HG03095 (cell line): ENCODE measurements around the gene SMIM30.
A peak's percentile ranks its signal among the peaks of the same experiment; 100 is the strongest.

Source experiments
- ATAC-seq: cut with Tn5 transposase; IDR thresholded peaks from one replicate; pipeline ENCODE4 v1.9.1; 2021; ENCODE audit warnings: moderate library complexity; ENCODE audit not compliant: unreplicated experiment

SMIM30 gene

DNA sequence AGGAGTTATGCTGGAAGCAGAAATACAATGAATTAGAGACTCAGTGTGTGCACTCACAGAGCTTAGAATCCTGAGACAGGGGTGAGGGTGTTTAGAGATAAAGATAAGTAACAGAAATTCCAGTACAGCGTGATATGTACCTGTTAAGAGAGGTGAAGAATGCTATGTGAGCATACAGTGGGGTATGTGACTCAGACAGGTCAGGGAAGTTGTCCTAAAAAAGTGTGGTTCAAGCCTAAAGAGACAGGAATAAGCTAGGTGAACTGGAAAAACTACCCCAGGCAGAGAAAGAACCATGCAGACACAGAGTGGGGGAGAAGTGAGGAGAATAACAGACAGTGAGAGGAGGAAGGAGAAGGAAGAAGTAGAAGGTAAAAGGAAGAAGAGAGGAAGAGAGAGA, 8.6 kb downstream of the SMIM30 start:
- ATAC-seq, result no peak

DNA sequence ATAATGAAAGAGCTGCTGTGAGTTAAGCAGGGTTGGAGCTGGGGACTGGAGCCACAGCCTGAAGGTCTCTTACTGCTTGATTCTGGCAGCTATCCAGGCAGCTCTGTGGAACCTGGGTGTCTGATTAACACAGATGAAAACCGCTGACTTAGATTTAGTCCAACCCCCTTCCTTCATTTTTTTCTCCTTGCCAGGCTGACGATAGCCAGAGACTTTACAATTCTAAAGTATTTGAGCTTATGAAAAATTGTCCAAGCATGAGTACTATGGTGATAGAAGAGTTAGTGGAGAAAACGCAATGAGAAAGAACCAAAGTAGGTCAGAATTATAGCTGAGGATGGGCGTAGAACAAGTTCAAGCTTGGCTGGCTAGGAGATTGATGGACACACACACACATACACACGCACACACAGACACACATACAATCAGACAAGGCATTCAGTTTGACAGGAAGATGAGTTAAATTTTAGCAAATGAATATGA, 18.2 kb downstream of the SMIM30 start:
- ATAC-seq, result no peak

DNA sequence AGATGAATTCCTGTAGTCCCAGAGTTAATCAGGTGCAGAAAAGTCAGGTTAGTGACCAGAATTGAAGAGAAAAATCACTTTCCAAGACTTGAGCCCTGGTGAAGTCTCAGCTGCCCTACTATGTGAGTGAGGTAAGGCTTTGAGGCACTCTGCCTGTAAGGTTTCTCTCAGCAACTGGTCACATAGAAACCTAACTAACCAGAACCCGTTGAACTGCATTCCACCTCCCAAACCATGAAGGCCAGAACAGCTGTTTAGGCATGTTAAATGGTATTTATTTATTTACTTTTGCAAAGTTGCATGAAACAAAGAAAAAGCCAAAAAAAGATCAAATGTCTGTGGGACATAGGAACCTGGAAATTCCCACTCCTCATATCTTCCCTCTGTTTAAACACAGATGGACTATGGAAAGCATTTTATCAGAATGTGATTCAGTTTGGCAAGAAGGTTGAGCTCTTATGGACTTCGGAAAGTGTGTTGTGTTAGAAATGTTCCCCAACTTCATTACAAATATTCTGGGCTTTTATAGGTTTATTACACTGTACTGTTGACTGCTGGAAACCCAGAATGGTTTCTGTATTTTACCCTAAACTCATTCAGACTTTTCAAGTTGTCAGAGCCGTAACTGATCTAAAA, 19.0 kb downstream of the SMIM30 start:
- ATAC-seq, result no peak

DNA sequence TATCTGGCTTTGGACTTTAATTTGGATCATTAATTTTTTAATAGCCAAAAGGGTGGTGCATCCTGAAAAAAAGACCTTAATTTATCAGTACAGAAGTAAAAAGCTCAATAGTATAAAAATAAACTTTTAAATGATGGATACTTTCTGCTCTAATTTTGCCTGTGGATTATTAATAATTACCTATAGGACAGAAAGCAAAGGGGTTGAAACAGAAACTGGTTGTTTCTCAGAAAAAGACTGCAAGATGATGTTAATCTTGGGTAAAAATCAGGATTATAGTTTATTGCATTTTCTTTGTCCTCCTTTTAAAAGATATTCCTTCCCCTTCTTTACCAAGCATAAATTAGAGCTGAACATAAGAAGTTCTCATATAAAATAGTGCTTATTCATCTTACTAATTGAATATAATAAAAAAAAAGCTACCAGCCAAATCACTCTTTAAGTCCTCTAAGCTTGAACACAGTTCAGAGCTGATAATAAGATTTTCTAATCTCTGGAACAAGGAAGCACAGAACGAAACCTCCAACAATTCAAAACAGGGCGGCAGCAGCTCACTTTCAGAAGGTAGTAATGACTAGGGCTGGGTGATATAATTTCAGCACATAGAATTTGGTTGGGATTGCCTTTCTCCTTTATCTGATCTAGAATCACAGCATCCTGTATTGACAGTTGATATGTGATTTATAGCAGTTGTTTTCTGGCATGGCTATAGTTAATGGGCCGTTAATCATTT, 23.7 kb downstream of the SMIM30 start:
- ATAC-seq, result no peak

DNA sequence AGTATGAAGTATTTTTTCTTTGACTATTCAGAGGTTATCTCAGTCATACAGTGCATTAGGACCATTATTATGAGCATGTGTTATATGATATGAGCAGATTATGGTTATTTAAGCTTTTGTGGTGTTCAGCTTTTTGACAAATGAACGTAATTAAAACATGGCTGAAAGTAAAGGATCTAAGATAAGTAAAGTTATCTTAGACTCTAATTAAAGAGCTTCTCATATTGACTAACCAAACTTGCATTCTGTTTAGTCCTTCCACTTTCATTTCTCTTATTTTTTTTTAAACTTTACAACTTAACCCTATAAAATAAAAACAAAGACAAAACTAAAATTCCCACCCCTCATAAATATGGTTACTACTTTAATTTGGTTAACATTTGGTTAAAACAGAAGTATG, 24.8 kb downstream of the SMIM30 start:
- no peak for ATAC-seq

DNA sequence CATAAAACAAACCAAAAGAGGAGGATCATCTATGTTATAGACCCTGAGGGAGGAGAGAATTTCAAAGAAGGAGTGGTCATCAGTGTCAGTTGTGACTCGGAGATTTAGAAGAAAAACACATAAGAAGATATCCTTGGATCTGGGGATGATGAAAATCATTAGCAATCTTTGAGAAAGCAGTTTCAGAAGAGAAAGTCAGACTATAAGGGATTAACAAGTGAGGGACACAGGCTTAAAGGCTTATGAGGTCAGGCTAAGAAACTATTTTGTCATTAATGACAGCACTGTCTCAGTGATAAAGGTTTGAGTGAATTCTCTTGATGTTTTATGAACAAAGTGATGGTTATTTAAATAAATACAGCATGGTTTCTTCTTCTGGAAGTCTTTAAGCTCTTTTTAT, 25.6 kb downstream of the SMIM30 start:
- no peak for ATAC-seq

DNA sequence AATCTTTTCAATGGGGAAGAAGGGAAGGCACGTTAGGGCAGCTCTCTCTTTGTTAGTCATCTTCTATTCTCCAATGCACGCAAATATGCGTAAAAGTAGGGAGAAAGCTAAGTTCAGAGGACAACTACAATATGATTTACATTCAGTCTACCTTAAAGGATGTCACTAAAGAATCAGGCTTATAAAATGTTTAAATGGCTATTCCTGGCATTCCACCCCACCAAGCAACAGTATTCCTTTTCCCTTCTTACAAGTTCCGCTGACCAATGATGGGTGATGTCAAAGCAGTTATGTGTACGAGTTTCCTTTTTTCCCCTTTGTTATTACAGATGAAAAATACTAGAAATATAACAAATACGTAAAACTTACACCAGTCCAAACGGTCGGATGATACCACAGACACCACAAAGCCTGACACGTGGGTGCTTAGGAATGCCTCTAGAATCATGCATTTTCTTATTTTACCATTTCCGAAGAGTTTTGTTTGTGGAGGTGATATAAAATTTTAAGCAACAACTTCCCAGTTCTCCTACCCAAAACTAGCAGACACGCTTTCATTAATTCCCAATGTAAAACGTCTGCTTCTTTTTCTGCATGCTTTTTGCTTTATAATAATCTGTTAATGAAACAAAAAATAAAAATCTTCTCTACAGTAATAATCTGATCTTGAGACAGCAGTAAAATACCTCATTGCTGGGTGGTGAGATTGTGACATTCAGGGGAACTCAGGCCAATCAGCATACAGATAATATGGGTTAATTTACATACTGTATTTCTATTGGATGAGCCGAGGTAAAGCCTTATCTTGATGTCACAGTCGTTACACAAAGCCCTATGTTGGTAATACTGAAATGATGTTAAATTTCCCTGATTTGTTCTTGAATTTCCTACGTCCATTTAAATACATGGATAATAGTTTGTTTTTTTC, 31.0 kb downstream of the SMIM30 start:
- ATAC-seq, result no peak

DNA sequence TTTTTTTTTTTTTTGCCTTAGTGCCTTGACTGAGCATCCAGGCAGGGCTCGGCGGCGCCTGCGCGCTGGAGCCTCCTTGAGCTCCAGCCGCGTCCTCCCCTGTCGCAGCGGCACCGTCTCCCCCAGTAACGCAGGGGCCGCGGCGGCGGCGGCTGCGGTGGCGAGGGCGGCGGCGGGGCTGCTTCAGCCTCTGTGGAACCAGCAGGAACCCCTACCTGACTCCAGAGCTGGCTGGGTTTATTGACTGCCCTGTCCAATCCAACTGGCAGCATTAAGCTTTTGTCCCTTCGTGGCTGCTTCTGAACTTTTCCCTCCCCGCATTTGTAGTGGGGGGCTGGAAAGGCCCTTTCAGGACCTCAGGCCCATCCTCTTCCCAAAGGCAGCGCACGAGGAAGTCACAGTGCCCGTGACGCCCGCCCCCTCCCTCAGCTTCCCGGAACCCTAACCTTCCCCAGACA, 31.9 kb downstream of the SMIM30 start, which contains the start of gene GPR85:
TSS of gene GPR85 (minus strand) at position 397 of the 458 bp plus-strand sequence. CDS start 2,106 bp downstream, outside the sequence.
- ATAC-seq, result peak; percentile 58

DNA sequence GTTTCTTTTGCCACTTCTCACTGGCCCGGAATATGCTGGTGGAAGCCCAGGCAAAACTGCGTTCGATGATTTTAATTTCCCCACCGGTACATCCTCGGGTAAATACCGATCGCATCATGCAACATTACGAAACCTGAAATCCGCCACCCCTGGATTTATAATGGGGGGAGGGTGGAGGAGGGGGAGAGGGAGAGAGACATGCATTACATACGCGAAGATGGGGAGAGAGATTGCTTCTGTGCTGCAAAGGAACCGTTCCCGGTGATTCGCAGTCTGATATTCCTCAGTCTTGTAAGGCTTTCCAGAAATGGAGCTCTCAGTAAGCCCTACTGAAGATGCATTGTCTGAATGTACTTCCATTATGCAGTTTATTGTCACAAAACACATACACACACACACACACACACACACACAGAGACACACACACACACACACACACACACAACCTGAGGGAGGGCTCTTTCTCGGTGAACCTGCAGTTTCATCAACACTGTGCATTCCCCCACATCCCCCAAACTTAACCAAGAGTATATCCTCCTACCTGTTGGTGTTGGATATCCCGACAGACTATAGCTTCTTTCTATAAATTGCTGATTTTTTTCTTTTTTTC, 32.5 kb downstream of the SMIM30 start:
- peak; percentile 9 for ATAC-seq

DNA sequence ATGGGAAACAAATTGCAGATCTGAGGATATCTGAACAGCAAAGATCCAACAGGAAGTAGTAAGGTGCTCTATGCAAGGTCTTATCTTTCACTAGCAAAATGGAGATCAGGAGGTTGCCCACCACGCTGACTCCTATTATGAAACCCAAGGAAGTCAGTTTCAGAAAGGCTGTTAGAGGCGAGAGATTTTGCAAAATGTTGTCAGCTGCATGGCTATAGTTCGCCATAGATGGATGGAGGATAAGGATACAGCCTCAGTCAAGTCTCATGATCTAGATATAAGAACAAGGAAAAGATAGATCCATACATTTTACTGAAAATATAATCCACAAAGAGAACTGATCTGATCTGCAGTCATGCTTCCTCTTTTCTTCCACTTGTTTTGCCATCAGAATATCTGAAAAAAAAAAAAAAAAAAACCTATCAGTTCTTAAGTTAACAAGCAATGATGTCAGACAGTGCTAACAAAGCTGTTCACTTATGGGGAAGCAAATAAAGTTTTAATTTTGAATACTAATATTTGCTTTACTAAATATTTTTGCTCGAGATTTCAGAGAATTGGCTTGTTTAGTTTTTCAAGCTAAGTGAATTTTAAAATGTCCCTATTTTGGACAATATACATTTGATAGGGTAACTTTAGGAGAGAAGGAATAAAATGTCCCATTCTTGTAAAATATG, 33.7 kb downstream of the SMIM30 start:
- ATAC-seq, result no peak

DNA sequence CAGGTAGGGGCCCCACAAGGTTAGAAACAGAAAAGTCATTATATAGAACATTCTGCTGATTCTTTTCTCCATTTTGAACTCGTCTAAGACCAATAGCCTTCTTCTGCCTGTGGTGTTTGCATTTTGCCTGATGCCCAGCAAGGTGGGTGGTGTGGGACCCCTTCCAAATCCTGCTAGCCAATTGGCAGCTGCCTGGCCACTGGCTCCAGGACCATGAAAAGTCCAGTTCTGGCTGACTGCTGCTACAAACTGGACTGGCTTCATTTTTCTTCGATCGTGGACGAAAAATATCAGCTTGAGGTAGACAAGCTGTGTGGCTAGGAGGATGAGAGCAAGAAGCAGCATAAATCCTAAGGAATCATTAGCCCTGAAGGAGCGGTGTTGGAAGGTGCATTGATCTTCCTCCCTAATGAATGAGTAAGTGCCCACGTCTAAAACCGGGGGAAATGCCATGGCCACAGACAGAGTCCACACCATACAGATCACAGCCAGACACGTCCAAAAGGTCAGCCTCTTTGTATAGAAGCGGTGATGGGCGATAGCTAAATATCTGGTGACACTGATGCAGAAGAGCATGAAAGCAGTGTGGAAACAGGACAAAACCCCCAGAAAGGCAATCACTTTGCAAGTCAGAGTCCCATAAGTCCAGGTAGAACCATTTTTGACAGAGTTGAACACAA, 34.4 kb downstream of the SMIM30 start:
- no peak for ATAC-seq

DNA sequence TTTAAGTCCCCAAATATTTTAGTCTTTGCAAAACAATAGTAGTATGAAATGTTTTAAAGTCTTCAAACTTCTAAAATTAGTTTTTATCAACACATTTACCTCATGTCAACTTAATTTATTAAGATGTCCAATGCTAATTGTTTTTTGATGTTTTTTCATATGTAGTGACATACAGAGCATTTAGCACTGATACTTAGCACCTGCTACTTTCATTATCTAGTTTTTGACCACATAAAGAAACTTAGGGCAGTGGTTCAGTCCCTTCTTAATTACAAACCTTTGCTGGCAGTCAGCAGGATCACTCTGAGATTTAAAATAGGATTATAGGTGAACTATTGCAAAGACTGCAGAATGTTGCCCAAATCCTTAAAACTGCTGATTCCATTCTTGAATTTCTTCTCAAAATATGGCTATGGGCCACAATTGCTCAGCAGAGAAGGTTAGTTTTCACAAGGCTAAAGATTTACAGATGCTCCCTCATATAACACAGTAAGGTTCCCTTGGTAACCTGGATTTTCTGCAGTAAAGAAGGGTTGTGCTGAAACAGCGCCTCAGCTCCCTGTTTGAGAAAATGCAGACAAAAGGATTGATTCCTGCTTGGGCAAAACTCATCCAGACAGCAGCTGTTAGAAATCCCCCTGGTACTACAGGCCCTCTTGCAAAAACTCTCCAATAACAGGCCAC, 35.1 kb downstream of the SMIM30 start:
- no peak for ATAC-seq

DNA sequence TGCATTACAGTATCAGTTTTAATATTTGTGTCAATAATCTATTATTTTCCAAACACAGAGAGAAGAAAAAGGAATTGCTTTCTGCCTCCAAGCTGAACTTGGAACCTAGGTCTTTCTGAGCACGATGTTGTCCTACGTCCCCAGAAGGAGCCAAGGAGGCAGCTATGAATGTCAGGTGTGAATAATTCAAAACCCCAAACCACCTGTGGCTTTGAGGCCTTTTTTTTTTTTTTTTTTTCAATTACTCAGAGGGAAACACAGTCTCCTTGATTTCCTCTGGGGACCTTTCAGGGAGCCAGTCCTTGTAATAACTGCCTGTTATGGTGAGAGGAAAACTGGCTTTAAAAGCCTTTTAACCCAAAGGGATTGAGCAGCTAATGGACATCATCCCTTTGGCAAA, 40.0 kb downstream of the SMIM30 start:
- no peak for ATAC-seq

DNA sequence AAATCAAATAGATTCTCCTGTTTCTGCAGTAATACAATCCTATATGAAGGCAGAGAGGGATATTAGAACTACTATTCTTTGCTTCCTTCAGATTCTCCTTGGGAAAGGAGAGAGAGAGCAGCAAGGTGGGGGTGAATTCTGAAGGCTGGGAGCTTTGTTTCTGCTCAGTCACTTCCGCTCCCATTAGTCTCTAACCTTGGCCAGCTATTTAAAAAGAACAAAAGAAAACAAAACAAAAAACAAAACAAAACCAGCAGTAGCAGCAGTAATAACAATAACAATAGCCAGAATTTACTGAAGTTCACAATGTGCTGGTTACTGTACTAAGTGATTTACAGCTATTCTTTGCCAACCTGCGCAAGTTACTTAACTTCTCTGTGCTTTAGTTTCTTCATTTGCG, 41.7 kb downstream of the SMIM30 start:
- no peak for ATAC-seq

DNA sequence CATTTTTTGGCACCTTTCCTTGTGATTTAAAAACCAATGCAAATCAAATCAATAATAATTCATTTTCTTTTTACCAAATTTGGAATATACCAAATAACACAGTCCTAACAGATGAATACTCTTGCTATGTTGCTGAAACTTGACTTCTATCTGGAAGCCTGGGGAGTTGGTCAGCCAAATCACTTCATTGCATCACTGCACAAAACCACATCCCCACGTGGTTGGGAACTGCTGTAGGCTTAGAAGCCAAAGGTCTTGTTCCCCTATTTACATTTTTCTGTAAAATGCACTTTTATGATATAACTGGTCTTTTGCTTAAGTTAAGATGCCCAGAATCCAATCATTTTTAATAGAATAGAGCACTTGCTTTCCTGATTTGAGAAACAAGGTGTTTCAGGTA, 46.9 kb downstream of the SMIM30 start:
- no peak for ATAC-seq
